RPMI8226 (cell line): ENCODE results near the gene CLTCL1.
"Not testable (repeated sequence)": the region's sequence is repeated elsewhere in the genome, so short reads cannot be mapped to it uniquely, and the experiment has no call there.

Experiments
- DNase-seq: peaks from one replicate; pipeline ENCODE4 v3.0.0-alpha.2; 2015

The CLTCL1 gene

GRCh38 chr22:19291580-19292457 is at the start of gene CLTCL1:
CLTCL1 (minus strand) TSS chr22:19291719; CDS start chr22:19291641, 78 bp downstream.
- DNase-seq: peak; percentile 30

GRCh38 chr22:19337137-19337536 is 45.6 kb upstream of the CLTCL1 start:
- DNase-seq: no peak

GRCh38 chr22:19336133-19337075 is 44.9 kb upstream of the CLTCL1 start:
- no peak for DNase-seq

- DNase-seq: no peak
Measured at GRCh38 chr22:19331975-19332374, 40.5 kb upstream of the CLTCL1 start.

- no peak for DNase-seq
Measured at GRCh38 chr22:19331474-19331873, 40.0 kb upstream of the CLTCL1 start.

GRCh38 chr22:19330865-19331418 is 39.4 kb upstream of the CLTCL1 start:
- no peak for DNase-seq

- DNase-seq: not testable (repeated sequence)
Measured at GRCh38 chr22:19330205-19330604, 38.7 kb upstream of the CLTCL1 start.

GRCh38 chr22:19329454-19329853 is 37.9 kb upstream of the CLTCL1 start:
- no peak for DNase-seq

- DNase-seq: no peak
Measured at GRCh38 chr22:19325296-19325948, 33.9 kb upstream of the CLTCL1 start.

- not testable (repeated sequence) for DNase-seq
Measured at GRCh38 chr22:19323420-19323819, 31.9 kb upstream of the CLTCL1 start.

- DNase-seq: no peak
Measured at GRCh38 chr22:19321757-19322156, 30.2 kb upstream of the CLTCL1 start.

GRCh38 chr22:19320136-19320535 is 28.6 kb upstream of the CLTCL1 start:
- not testable (repeated sequence) for DNase-seq

GRCh38 chr22:19319281-19319680 is 27.8 kb upstream of the CLTCL1 start:
- no peak for DNase-seq

- DNase-seq: no peak
Measured at GRCh38 chr22:19317865-19318264, 26.3 kb upstream of the CLTCL1 start.

- no peak for DNase-seq
Measured at GRCh38 chr22:19307872-19308271, 16.4 kb upstream of the CLTCL1 start.

- not testable (repeated sequence) for DNase-seq
Measured at GRCh38 chr22:19306535-19306934, 15.0 kb upstream of the CLTCL1 start.

GRCh38 chr22:19304547-19304946 is 13.0 kb upstream of the CLTCL1 start:
- no peak for DNase-seq

- no peak for DNase-seq
Measured at GRCh38 chr22:19303785-19304184, 12.3 kb upstream of the CLTCL1 start.

- DNase-seq: no peak
Measured at GRCh38 chr22:19295733-19296132, 4.2 kb upstream of the CLTCL1 start.

GRCh38 chr22:19292458-19293230 is 1.1 kb upstream of the CLTCL1 start:
- no peak for DNase-seq

- no peak for DNase-seq
Measured at GRCh38 chr22:19291218-19291579, 320 bp downstream of the CLTCL1 start.
